ENCODE measurements around the gene HOXB5.

HOXB5 gene

DNA sequence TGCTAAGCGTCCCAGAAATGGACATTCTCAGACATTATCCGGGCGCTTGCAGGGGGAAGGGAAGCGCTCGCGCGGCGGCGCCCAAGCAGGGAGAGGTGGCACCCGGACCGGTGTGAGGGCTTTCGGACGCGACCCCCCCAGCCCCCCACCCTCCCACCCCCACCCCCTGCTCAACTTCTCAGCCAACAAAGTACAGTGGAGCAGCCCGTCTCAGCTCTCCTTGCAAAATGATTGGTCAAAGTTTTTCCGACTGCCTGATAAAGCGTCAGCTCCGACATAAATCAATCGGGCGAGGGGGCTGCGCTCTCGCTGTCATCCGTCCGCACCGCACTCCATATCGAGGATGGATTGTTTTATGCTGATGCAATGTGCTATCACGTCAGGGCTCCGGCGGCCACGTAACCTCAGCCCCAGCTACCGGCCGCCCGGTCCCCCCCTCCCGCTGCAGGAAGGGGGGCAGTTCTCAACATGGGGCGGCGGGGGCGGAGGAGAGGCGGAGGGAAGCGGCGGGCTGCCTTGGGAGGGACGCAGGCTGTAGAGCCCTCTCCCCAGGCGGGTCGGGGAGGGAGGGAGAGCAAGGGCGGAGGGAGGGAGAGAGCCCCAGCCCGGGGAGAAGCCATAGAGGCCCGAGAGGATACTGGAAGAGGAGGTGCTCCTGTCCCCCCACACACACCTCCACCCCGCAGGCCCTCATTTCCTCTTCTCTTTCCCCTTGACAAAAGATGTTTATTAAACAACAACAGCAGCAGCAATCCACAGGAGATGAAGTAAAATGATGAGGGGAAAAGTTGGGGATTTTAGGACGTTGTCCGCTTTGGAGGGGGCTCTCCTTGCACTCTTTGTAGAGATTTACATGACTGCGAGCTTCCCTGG, 32.9 kb upstream of the HOXB5 start, which contains the start of gene HOXB9:
Gene HOXB9, minus strand, starts transcription at position 114 of the 873 bp plus-strand sequence. Its CDS starts 89 bp downstream, at position 25.
- peak within 1 kb of the TSS; percentile 82 for H2AFZ ChIP-seq (ENCODE audit: low read length)
- no peak within 1 kb of the TSS for H3K4ac ChIP-seq (ENCODE audit: low read length)
- no peak within 1 kb of the TSS for H2BK12ac ChIP-seq (ENCODE audit: low read length)
- no peak within 1 kb of the TSS for H3K9ac ChIP-seq (ENCODE audit: low read depth, low read length, poor library complexity)
- H3K23ac ChIP-seq (ENCODE audit: low read depth, low read length, poor library complexity), result peak within 1 kb of the TSS; percentile 63
- WGBS, 2 donors (ENCODE audit: extremely low coverage in 2 of 2, insufficient read length in 2 of 2, insufficient replicate concordance in 1 of 2), result no CpG with 5 or more reads among the region's 50 CpGs
- H3K27me3 ChIP-seq (ENCODE audit: control insufficient read depth in 3 of 3, insufficient read depth in 3 of 3, low read depth in 1 of 3, low read length in 3 of 3), result peaks cover 53 to 100% (median 99%) of the 10 kb centered on the region in 3 experiments
- H3K9me3 ChIP-seq (replicated peaks in 1 of 2; ENCODE audit: control insufficient read depth in 2 of 2, insufficient read depth in 1 of 2, low read depth in 1 of 2, low read length in 2 of 2), result peaks cover 0 to 7% of the 10 kb centered on the region in 2 donors
- no peak within 1 kb of the TSS for H3K18ac ChIP-seq (ENCODE audit: low read length)
- H2AK5ac ChIP-seq (ENCODE audit: low read depth, low read length), result no peak within 1 kb of the TSS
- H4K8ac ChIP-seq (ENCODE audit: low read depth, low read length), result no peak within 1 kb of the TSS
- H2BK15ac ChIP-seq (ENCODE audit: low read length), result no peak within 1 kb of the TSS
- peak within 1 kb of the TSS in 1 of 2 donors; percentile 21 for H3K4me3 ChIP-seq (ENCODE audit: low read length in 2 of 2)
- H3K36me3 ChIP-seq (replicated peaks in 1 of 2; ENCODE audit: control insufficient read depth in 2 of 2, insufficient read depth in 2 of 2, low read length in 2 of 2), result no peaks in the 10 kb centered on the region
- peaks cover 0 to 4% of the 10 kb centered on the region in 2 donors for H3K4me1 ChIP-seq (ENCODE audit: control insufficient read depth in 2 of 2, insufficient read depth in 1 of 2, low read depth in 1 of 2, low read length in 2 of 2)
- H3K14ac ChIP-seq (ENCODE audit: low read length), result no peak within 1 kb of the TSS
- no peak within 1 kb of the TSS for H2BK5ac ChIP-seq (ENCODE audit: low read length)
- DNase-seq (ENCODE audit: low spot score), result no peak
- no peaks in the 10 kb centered on the region for H3K79me1 ChIP-seq (ENCODE audit: low read depth, low read length)
- H2BK120ac ChIP-seq (ENCODE audit: low read depth, low read length), result no peak within 1 kb of the TSS
- H4K91ac ChIP-seq (ENCODE audit: low read depth, low read length, poor library complexity), result no peak within 1 kb of the TSS
- no peak within 1 kb of the TSS for H3K4me2 ChIP-seq (ENCODE audit: insufficient read depth, low read length, poor library complexity, severe bottlenecking)
- H3K27ac ChIP-seq (replicated peaks; ENCODE audit: low read length), result no peak within 1 kb of the TSS

DNA sequence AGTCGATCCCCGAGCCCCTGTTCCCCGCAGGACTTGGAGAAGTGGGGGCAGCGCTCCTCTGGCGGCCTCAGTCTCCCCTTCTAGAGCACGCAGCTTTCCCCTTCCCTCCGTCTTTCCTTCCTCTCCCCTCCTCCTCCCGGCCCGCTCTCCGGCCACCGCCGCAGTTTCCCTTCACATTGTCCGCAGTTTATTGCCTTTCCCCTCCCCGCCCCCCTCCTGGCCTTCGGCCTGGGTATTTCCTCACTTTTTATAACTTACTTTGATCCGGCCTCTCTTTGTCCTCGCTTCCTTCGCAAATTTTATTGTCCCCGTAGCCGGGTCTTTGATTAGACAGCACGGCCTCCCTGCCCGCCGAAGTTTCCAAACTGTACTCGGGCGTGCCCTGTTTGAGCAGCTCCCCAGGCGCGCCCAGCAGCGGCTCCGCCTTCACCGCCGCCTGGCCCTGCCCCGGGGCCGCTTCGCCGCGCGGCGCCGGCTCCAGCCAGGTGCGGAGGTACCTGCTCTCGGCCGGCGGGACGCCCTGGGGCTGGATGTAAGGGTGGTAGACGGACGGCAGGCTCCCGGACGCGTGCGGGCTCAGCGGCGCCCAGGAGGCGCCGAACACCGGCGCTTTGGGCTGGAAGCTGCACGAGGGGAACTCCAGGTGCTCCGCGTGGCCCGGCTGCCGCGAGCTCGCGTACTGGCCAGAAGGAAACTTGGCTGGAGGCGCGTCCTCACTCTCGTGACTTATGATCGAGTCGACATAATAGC, 32.1 kb upstream of the HOXB5 start:
- Histone ChIP-seq H3K27me3 (ENCODE audit: control insufficient read depth in 3 of 3, insufficient read depth in 3 of 3, low read depth in 1 of 3, low read length in 3 of 3) (peaks cover 58 to 100% (median 99%) of the 10 kb centered on the region in 3 experiments), H3K4me1 (ENCODE audit: control insufficient read depth in 2 of 2, insufficient read depth in 1 of 2, low read depth in 1 of 2, low read length in 2 of 2) (peaks cover 0 to 4% of the 10 kb centered on the region in 2 donors), H4K8ac (ENCODE audit: low read depth, low read length) (no peak overlapping the region), H2BK12ac (ENCODE audit: low read length) (no peak overlapping the region), H3K18ac (ENCODE audit: low read length) (no peak overlapping the region), H2BK15ac (ENCODE audit: low read length) (no peak overlapping the region), H2AK5ac (ENCODE audit: low read depth, low read length) (no peak overlapping the region), H3K9ac (ENCODE audit: low read depth, low read length, poor library complexity) (no peak overlapping the region), H2AFZ (ENCODE audit: low read length) (peak overlapping the region; percentile 82), H2BK120ac (ENCODE audit: low read depth, low read length) (no peak overlapping the region), H3K14ac (ENCODE audit: low read length) (no peak overlapping the region), H3K4ac (ENCODE audit: low read length) (no peak overlapping the region), H3K23ac (ENCODE audit: low read depth, low read length, poor library complexity) (peak overlapping the region; percentile 23), H3K4me2 (ENCODE audit: insufficient read depth, low read length, poor library complexity, severe bottlenecking) (no peak overlapping the region), H3K36me3 (replicated peaks in 1 of 2; ENCODE audit: control insufficient read depth in 2 of 2, insufficient read depth in 2 of 2, low read length in 2 of 2) (no peaks in the 10 kb centered on the region), H4K91ac (ENCODE audit: low read depth, low read length, poor library complexity) (no peak overlapping the region), H3K79me1 (ENCODE audit: low read depth, low read length) (no peaks in the 10 kb centered on the region), H3K27ac (replicated peaks; ENCODE audit: low read length) (no peak overlapping the region), H2BK5ac (ENCODE audit: low read length) (no peak overlapping the region), H3K9me3 (replicated peaks in 1 of 2; ENCODE audit: control insufficient read depth in 2 of 2, insufficient read depth in 1 of 2, low read depth in 1 of 2, low read length in 2 of 2) (peaks cover 0 to 9% of the 10 kb centered on the region in 2 donors), H3K4me3 (ENCODE audit: low read length in 2 of 2) (peak overlapping the region in 1 of 2 donors; percentile 21)
- no CpG with 5 or more reads among the region's 69 CpGs for WGBS, 2 donors (ENCODE audit: extremely low coverage in 2 of 2, insufficient read length in 2 of 2, insufficient replicate concordance in 1 of 2)
- DNase-seq (ENCODE audit: low spot score), result no peak

DNA sequence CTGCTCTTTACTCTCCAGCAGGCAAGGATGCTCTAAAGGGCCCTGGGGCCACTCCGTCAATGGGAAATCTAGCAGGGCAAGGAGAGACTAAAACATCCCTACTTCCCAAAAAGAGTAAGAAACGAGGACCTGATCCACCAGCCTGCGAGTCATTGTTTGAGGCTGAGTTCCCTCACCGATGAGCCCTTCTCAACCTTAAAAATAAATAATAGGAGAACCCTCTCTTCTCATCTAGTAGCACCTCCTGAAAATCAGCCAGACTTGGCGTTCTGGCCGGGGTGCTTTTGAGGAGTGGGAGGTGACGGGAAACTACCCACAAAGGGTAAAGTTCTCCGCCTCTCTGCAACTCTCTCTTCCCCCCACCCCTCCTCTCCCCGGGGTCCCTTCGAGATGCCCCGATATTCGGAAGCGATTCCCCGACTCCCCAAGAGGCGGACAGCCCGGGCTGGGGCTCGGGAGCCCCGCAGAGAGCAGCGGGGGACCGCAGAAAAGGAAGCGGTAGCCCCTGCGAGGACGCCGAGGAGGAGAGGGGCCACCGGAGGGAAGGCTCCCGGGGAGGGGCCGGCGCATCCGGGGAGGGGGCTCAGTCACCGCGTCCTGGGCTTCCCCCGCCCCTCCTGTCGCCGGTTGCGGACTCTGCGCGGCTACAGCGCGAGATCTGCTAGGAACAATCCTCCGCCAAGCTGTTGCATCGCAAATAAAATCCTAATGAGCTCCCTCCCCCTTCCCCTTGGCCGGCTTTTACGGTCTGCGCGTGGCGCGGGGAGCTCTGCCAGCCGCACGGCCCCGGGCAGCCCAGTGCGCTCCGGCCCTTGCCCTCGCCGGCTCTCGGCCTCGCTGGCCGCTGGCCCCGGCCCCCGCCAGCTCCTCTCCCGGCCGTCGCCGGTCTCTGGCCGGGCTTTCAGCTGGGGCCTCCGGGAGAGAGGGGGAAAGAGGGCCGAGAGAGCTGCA, 31.2 kb upstream of the HOXB5 start:
- Histone ChIP-seq H2BK15ac (ENCODE audit: low read length) (no peak overlapping the region), H3K9me3 (replicated peaks in 1 of 2; ENCODE audit: control insufficient read depth in 2 of 2, insufficient read depth in 1 of 2, low read depth in 1 of 2, low read length in 2 of 2) (peaks cover 0 to 9% of the 10 kb centered on the region in 2 donors), H3K4me3 (ENCODE audit: low read length in 2 of 2) (no peak overlapping the region), H4K91ac (ENCODE audit: low read depth, low read length, poor library complexity) (no peak overlapping the region), H2BK5ac (ENCODE audit: low read length) (no peak overlapping the region), H3K27me3 (ENCODE audit: control insufficient read depth in 3 of 3, insufficient read depth in 3 of 3, low read depth in 1 of 3, low read length in 3 of 3) (peaks cover 63 to 100% (median 99%) of the 10 kb centered on the region in 3 experiments), H3K79me1 (ENCODE audit: low read depth, low read length) (no peaks in the 10 kb centered on the region), H3K4me1 (ENCODE audit: control insufficient read depth in 2 of 2, insufficient read depth in 1 of 2, low read depth in 1 of 2, low read length in 2 of 2) (peaks cover 0 to 4% of the 10 kb centered on the region in 2 donors), H3K4me2 (ENCODE audit: insufficient read depth, low read length, poor library complexity, severe bottlenecking) (no peak overlapping the region), H4K8ac (ENCODE audit: low read depth, low read length) (no peak overlapping the region), H3K23ac (ENCODE audit: low read depth, low read length, poor library complexity) (peak overlapping the region; percentile 63), H3K18ac (ENCODE audit: low read length) (no peak overlapping the region), H3K4ac (ENCODE audit: low read length) (no peak overlapping the region), H2AK5ac (ENCODE audit: low read depth, low read length) (no peak overlapping the region), H2BK12ac (ENCODE audit: low read length) (no peak overlapping the region), H3K27ac (replicated peaks; ENCODE audit: low read length) (no peak overlapping the region), H3K36me3 (replicated peaks in 1 of 2; ENCODE audit: control insufficient read depth in 2 of 2, insufficient read depth in 2 of 2, low read length in 2 of 2) (no peaks in the 10 kb centered on the region), H3K9ac (ENCODE audit: low read depth, low read length, poor library complexity) (no peak overlapping the region), H2AFZ (ENCODE audit: low read length) (peak overlapping the region; percentile 82), H2BK120ac (ENCODE audit: low read depth, low read length) (no peak overlapping the region), H3K14ac (ENCODE audit: low read length) (no peak overlapping the region)
- WGBS, 2 donors (ENCODE audit: extremely low coverage in 2 of 2, insufficient read length in 2 of 2, insufficient replicate concordance in 1 of 2), result no CpG with 5 or more reads among the region's 66 CpGs
- DNase-seq (ENCODE audit: low spot score), result no peak

All from neuronal stem cell (in vitro differentiated cells).